Endothelial cell of umbilical vein (primary cell): ENCODE results near the gene SPATA32.

Source experiments
- EZH2 ChIP-seq: IDR thresholded peaks from 2 replicates; pipeline ENCODE4 v1.6.1; 2012; ENCODE audit warnings: borderline replicate concordance, low read depth, mild to moderate bottlenecking, moderate library complexity, low read length, inconsistent platforms; ENCODE audit not compliant: severe bottlenecking
- GATA2 ChIP-seq: IDR thresholded peaks from 2 replicates; pipeline ENCODE4 v1.7.0; 2011; ENCODE audit warnings: low read depth, mild to moderate bottlenecking, moderate library complexity, mixed read lengths, low read length; ENCODE audit not compliant: insufficient read length, insufficient read depth
- JUN ChIP-seq: IDR thresholded peaks from 2 replicates; pipeline ENCODE4 v1.6.1; 2011; ENCODE audit warnings: borderline replicate concordance, low read depth; ENCODE audit not compliant: insufficient read length, insufficient read depth
- POLR2A ChIP-seq: IDR thresholded peaks from 2 replicates; pipeline ENCODE4 v1.6.1; 2012; ENCODE audit warnings: low read depth, mild to moderate bottlenecking, control low read depth, low read length
- POLR2AphosphoS5 ChIP-seq: IDR thresholded peaks from 2 replicates; pipeline ENCODE4 v1.6.1; 2012; ENCODE audit warnings: low read depth, mild to moderate bottlenecking, control low read depth, low read length, moderate library complexity; ENCODE audit not compliant: insufficient read depth
- TF ChIP-seq, protein P1 (sequence below), 2 donors: IDR thresholded peaks; 1 replicate in 1 of 2; 2 replicates in 1 of 2; pipeline ENCODE4 v1.5.1; 2011; ENCODE audit warnings: low read length in 2 of 2, mild to moderate bottlenecking in 2 of 2, moderate library complexity in 2 of 2, control low read depth in 1 of 2, inconsistent platforms in 1 of 2, low read depth in 1 of 2; ENCODE audit not compliant: insufficient read depth in 1 of 2; ENCODE audit errors: extremely low read depth in 1 of 2

DNA sequence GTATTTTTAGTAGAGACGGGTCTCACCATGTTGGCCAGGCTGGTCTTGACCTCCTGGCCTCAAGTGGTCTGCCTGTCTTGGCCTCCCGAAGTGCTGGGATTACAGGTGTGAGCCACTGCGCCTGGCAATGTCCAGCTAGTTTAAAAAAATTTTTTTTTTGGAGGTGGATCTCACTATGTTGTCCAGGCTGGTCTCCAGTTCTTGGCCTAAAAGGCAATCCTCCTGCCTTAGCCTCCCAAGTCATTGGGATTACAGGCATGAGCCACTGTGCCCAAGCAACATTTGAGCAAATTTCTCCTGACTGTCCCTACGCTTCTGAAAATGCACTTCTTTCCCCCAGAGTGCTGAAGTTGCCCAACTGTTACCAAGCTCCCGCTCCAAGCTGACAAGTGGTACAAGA, 46.9 kb upstream of the SPATA32 start:
- TF ChIP-seq, protein P1, sequence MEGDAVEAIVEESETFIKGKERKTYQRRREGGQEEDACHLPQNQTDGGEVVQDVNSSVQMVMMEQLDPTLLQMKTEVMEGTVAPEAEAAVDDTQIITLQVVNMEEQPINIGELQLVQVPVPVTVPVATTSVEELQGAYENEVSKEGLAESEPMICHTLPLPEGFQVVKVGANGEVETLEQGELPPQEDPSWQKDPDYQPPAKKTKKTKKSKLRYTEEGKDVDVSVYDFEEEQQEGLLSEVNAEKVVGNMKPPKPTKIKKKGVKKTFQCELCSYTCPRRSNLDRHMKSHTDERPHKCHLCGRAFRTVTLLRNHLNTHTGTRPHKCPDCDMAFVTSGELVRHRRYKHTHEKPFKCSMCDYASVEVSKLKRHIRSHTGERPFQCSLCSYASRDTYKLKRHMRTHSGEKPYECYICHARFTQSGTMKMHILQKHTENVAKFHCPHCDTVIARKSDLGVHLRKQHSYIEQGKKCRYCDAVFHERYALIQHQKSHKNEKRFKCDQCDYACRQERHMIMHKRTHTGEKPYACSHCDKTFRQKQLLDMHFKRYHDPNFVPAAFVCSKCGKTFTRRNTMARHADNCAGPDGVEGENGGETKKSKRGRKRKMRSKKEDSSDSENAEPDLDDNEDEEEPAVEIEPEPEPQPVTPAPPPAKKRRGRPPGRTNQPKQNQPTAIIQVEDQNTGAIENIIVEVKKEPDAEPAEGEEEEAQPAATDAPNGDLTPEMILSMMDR (IDR thresholded peaks at IDR 0.05; ENCODE audit: extremely low read depth in 1 of 2, insufficient read depth in 1 of 2, low read depth in 1 of 2, low read length in 2 of 2), result no peak
- TF ChIP-seq POLR2AphosphoS5 (no peak), EZH2 (no peak), POLR2A (no peak), JUN (no peak), GATA2 (no peak)
